ENCODE measurements around the gene TIMM8A.

GRCh38 chrX:101359966-101360365 lies 11.4 kb upstream of the TIMM8A start:
- TF ChIP-seq ZNF274 (CRISPR knock-in tag; IDR thresholded peaks at IDR 0.05) (no peak), FIP1L1 (IDR thresholded peaks at IDR 0.05; ENCODE audit: borderline replicate concordance, insufficient read depth, low read depth, low read length) (no peak), NR2F6 (IDR thresholded peaks at IDR 0.05) (no peak), NR2F6 (CRISPR knock-in tag; IDR thresholded peaks at IDR 0.05) (no peak), ZNF841 (CRISPR knock-in tag; IDR thresholded peaks at IDR 0.05; ENCODE audit: borderline replicate concordance) (no peak), ZNF569 (CRISPR knock-in tag; IDR thresholded peaks at IDR 0.05; ENCODE audit: borderline replicate concordance) (no peak), ZNF282 (IDR thresholded peaks at IDR 0.05; ENCODE audit: partially characterized antibody) (no peak)
- TF ChIP-seq, protein P1, sequence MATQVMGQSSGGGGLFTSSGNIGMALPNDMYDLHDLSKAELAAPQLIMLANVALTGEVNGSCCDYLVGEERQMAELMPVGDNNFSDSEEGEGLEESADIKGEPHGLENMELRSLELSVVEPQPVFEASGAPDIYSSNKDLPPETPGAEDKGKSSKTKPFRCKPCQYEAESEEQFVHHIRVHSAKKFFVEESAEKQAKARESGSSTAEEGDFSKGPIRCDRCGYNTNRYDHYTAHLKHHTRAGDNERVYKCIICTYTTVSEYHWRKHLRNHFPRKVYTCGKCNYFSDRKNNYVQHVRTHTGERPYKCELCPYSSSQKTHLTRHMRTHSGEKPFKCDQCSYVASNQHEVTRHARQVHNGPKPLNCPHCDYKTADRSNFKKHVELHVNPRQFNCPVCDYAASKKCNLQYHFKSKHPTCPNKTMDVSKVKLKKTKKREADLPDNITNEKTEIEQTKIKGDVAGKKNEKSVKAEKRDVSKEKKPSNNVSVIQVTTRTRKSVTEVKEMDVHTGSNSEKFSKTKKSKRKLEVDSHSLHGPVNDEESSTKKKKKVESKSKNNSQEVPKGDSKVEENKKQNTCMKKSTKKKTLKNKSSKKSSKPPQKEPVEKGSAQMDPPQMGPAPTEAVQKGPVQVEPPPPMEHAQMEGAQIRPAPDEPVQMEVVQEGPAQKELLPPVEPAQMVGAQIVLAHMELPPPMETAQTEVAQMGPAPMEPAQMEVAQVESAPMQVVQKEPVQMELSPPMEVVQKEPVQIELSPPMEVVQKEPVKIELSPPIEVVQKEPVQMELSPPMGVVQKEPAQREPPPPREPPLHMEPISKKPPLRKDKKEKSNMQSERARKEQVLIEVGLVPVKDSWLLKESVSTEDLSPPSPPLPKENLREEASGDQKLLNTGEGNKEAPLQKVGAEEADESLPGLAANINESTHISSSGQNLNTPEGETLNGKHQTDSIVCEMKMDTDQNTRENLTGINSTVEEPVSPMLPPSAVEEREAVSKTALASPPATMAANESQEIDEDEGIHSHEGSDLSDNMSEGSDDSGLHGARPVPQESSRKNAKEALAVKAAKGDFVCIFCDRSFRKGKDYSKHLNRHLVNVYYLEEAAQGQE (IDR thresholded peaks at IDR 0.05; ENCODE audit: borderline replicate concordance in 1 of 2, low read depth in 1 of 2, low read length in 2 of 2): no peak
- TF ChIP-seq, protein P2, sequence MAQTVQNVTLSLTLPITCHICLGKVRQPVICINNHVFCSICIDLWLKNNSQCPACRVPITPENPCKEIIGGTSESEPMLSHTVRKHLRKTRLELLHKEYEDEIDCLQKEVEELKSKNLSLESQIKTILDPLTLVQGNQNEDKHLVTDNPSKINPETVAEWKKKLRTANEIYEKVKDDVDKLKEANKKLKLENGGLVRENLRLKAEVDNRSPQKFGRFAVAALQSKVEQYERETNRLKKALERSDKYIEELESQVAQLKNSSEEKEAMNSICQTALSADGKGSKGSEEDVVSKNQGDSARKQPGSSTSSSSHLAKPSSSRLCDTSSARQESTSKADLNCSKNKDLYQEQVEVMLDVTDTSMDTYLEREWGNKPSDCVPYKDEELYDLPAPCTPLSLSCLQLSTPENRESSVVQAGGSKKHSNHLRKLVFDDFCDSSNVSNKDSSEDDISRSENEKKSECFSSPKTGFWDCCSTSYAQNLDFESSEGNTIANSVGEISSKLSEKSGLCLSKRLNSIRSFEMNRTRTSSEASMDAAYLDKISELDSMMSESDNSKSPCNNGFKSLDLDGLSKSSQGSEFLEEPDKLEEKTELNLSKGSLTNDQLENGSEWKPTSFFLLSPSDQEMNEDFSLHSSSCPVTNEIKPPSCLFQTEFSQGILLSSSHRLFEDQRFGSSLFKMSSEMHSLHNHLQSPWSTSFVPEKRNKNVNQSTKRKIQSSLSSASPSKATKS (CRISPR knock-in tag; IDR thresholded peaks at IDR 0.05): no peak

Measured in HepG2 (cell line).